CD4-positive, alpha-beta T cell treated with Interleukin-15 for 1 hour (primary cell): ENCODE results near the gene RNASE11.
A peak's percentile ranks its signal among the peaks of the same experiment; 100 is the strongest.
"Not testable (repeated sequence)": the region's sequence is repeated elsewhere in the genome, so short reads cannot be mapped to it uniquely, and the experiment has no call there.

ENCODE experiments used
- DNase-seq: peaks from one replicate; pipeline ENCODE4 v3.0.0-alpha.2; 2020

Gene RNASE11

DNA sequence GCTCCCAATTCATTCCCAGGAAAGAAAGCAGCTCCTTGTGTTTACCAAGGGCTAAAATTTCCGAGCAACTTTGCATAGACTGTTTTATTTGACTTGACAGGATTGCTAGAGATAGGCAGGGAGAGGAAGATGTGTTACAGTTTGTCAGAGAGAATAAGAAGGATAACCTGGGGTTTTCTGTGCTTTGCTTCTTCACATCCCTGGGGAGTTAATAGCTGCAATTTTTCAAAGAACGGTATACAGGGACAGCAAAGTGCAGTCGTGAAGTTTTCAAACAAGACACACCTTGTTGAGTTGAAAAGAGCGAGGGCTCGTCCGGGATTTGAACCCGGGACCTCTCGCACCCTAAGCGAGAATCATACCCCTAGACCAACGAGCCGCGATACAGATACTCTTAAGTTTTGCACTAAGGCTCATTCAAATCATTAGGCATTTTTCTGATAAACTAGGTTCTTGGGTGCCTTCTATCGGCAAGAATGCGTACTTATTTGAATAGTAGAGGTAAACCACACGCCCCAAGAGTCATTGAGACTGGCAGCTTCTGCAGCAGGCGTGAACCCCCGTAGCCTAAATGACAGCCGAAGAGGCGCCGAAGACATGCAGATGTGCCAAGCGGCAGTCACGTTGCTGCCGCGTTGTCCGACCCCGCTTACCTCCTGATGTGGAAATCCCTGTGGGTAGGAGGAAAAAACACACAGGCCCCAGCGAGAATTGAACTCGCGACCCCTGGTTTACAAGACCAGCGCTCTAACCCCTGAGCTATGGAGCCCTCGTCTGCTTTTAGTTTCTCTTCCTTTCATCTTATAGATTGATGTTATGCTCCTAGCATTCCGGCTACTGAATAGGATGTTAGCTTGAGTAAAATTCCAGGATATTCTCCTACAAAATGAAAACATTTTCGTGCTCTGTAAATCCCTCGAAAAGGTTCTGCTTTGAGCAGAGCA is 25.6 kb upstream of the RNASE11 start:
- peak; percentile 88 for DNase-seq

DNA sequence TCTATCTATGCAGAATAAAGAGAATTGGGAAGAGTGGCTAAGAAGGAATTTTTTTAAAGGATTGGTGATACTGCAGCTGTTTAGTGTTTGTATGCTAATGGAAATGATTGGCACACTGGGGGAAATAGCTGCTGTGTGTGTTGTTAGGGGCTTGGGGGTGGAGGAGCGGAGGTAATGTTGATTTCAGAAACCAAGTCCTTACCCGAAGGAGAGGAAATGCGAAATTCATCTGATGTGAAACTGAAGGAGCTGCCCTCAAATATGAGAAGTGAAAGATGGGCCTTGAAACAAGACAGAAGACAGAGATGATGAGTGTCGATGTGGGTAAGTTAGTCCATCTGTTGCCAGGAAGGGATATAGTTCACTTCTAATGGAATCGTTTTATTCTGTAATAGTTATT is 24.6 kb upstream of the RNASE11 start:
- DNase-seq = no peak

DNA sequence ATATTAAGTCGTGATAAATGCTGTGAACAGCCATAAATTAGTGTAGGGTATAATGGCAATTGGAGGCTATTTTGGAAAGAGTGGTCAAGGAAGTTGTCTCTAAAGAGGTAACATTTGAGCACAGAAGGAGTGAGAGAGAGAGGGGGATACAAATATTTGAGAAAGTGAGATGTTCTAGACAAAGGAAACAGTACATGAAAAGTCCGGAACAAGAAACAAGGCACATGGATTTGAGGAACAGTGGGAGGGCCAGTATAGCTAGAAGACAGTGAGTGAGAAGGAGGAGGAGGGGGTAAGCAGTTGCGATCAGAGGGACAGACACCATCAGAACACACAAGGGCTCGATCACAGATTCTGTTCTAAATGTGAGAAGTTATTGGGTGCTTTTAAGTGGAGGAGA is 23.5 kb upstream of the RNASE11 start:
- no peak for DNase-seq

DNA sequence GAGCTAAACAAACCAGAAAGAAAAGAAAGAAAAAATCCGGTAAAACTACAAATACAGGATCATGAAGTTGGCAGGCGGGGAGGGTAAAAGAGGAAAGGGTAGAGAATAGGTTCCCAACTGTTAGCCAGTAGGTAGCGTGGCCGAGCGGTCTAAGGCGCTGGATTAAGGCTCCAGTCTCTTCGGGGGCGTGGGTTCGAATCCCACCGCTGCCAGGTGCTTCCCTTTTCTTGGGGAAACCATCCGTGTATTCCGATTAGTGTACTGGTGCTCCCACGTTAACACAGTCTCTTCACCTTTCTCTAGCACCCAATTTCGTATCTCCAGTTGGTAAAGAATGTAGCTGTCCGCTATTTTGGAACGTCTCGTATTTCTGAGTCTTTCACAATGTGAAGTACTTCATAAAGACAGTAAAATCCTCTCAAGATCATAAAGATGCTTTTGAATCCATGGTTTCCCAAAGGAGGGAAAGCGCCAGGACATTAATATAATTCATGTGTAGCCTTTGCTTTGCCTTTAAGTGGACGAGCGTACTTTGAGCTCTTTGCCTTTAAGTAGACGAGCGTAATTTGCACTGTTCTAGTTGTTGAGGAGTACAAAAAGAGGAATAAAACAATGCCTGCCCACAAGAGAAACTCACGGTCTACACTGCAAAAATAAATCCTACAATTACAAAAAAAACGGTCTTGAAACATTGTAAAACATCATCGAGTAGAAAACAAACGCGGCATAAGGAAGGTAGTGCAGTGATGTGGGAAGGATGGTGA is 22.4 kb upstream of the RNASE11 start:
- peak; percentile 80 for DNase-seq

DNA sequence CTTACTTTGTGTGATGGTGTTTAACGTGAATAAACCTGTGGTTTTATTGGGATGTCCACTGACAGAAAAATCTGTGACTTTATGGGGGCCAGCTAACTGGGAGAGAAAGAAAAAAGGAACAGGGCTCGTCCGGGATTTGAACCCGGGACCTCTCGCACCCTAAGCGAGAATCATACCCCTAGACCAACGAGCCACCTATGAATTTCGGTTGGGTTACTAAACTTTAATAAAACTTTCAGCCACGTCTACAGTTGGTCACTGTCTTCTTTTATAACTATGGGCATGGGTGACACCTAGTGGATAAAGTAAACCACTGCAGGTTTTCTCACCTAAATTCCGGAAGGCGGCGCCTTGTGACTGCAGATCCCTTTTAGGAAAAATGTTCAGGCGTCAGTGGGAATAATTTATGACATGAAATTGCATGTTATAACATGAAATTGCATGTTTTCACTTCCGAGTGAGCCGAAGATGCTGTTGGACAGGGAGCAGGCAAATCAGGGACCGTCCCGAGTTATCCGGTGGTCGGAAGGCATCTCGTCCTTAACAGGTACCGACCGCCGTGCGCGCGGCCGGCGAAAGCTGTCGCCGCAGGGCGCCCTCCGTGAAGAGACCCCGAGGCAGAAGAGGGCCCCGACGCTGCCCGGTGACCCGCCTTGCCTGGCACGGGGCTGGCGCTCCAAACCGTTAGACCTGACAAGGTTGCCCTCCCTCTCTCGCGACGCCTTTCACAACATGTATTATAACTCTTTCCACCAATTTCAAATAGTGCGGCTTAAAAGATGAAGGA is 21.6 kb upstream of the RNASE11 start:
- DNase-seq = peak; percentile 69

DNA sequence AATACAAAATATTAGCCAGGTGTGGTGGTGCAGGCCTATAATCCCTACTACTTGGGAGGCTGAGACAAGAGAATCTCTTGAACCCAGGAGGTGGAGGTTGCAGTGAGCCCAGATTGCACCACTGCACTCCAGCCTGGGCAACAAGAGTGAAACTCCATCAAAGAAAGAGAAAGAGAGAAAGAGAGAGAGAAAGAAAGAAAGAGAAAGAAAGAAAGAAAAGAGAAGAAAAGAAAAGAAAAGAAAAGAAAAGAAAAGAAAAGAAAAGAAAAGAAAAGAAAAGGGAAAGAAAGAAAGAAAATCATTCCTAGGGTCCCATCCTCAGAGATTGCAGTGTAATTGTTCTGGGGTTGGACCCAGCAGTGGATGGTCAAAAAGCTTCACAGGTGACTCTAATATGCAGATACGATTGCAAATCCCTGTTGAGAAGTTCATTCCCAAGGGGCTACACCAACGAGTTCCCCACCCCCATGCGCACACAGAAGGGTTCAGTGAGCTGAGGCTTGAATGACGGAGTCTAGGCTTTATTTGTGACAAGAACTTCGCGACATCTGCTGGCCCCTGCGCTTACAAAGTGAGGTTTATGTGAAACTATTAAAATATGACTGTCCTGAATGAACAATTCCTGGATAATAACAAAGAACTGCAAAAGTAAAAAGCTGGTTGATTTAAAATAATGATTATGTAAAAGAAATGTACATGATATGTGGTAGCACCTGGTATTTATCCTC is 20.7 kb upstream of the RNASE11 start:
- DNase-seq = no peak

DNA sequence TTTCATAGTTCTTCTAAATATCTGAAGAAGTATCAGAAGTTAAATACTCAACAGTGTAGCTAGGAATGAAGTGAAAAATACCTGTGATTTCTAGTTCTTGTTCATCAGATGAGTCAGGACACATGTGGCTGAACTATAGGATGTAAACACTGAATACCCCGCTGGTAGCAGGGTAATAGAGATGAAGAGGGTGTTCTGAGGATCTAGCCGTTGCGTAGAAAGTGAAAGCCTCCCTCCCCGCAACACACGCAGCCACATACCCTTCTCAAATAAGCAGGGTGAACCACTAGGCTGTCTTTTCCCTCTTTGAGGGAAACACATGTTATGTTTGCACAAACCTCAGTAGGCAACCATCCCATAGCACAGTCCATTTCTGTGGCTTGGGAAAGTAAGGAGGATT is 19.8 kb upstream of the RNASE11 start:
- DNase-seq = no peak

DNA sequence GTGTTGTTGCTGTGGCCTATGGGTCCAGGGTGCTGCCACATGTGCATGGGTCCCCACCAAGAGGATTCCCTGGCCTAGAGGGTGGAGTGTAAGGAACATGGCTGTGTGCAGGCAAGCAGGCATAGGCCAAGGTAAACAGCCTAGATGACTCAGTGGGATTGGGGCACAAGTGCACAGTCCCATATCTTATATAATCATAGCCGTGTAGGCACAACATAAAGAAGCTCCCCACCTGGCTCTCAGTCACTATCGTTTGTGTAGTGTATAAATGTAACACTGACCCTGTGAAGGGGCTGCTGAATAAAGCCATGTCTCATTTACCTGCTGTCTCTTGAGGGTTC is 19.1 kb upstream of the RNASE11 start:
- no peak for DNase-seq

DNA sequence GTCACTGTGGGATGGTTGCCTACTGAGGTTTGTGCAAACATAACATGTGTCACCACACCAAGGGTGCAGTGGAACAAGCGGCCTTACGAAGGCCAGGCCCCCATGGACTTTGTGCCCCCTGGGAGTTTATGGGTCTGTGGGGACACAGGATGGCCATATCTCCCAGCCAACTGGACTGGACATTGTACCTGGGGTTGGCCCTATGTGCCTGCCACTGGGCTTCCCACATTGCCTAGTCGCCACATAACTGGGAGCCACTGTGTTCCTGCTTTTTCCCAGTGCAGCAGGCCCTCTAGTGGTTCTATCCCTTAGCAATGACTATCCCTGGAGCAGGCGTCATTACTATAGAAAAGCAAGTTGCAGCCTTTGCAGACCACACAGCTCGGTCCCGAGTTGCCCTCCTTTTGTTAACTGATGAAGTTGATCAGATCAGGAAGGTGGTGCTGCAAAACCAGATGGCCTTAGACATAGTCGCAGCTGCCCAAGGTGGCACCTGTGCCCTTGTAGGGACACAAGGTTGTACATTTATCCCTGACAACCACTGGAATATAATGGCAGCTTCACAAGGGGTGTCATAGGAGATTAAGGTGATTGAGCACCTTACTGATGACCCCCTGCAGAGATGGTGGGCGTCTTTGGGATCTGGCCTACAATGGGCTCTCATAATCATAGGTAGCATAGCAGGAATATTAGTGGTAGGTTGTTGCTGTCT is 18.5 kb upstream of the RNASE11 start:
- no peak for DNase-seq

DNA sequence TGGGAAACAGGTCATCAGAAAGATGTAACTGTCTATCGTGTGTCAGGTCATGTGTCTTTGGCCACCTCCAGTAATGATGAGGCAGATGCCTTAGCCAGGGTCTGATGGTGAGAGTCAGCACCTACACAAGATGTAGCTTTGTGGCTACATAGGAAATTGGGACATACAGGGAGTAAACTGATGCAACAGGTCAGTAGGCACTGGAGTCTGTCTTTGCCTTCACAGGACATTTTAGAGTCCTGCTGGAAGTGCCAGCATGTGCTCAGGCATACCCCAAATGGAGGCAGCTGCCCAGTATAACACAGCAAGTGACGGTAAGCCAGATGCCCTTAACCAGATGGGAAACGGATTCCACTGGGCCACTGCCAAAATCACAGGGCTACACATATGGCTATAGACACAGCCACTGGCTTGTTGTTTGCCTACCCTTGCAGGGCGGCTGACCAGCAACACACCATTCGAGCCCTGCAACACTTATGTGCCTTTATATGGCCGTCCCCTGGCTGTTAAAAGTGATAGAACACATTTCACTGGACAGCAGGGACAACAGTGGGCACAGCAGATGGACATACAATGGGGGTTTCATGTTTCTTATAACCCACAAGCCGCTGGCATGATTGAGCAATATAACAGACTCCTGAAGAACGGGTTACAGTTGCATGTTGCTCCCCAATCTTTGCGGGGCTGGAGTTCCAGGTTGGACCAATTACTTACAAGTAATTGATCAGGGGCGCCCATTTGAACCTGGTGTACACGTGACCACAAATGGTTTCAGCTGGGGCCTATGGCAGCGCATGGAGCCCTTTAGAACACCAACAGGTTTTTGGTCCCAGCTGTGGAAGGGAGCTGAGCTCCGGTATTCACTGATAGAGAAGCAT is 16.3 kb upstream of the RNASE11 start:
- DNase-seq = no peak

DNA sequence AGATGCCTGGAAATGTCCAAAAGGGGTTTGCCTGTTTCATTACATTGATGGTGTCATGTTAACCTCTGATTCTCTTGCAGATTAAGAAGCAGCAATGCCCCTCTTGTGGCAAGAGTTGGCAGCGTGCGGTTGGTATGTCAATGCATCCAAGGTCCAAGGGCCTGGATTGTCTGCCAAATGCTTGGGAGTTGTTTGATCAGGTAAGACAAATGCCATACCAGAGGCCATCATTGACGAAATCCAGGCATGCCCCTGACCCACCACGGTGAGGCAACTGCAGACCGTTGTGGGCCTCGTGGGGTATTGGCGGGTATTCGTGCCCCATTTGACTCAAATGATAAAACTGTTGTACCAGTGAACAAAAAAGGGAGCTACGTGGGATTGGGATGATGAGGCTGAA is 14.8 kb upstream of the RNASE11 start:
- no peak for DNase-seq

DNA sequence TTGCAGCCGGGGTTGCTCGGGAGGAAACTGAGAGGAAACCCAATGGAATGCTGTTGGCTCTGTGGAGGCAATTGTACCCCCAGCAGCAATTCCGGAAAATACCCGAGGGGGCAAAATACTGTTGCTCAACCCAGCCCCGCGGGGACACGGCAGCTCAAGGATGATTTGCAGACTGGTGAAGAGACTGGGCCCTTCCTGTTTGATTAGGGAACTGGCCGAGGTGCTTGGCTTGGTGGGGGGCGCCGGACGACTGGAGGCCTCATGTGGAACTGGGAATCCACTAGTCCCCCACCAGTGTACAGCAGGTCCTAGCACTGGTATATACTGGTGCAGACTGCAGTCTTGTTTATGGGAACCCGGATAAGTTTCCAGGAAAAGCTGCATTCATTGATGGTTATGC is 13.7 kb upstream of the RNASE11 start:
- no peak for DNase-seq

DNA sequence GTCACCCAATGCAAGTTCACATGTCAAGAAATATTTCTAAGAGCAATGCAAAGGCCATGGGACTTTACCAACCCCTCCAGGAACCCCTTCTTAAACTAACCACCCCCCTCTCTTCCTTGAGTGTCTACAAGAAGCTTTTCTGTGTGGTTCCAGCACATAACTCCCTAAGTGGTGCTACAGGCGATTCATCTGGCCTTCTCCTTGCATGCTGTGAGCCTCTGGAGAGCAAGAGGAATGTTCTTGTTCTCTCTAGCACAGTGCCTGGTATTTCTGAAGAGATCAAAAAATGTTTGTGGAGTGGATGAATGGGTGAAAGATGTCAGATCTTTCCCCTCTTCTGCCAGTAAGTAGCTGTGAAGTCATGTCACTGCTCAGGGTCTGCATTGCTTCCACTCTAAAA is 9.3 kb upstream of the RNASE11 start:
- no peak for DNase-seq

DNA sequence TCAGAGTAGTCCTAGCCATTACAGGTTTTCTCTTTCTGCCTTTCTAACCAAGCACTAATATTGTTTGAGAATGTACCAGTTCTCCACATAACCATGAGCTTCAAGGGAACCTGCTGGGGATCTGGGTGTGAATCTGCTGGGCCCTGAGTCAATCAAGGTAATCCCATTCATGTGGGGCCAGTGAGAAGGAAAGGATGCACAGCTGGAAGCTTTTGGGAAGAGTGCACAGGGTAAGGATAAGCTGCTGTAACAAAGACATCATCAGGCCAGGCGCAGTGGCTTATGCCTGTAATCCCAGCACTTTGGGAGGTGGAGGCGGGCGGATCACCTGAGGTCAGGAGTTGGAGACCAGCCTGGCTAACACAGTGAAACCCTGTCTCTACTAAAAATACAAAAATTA is 7.9 kb upstream of the RNASE11 start:
- DNase-seq = not testable (repeated sequence)

DNA sequence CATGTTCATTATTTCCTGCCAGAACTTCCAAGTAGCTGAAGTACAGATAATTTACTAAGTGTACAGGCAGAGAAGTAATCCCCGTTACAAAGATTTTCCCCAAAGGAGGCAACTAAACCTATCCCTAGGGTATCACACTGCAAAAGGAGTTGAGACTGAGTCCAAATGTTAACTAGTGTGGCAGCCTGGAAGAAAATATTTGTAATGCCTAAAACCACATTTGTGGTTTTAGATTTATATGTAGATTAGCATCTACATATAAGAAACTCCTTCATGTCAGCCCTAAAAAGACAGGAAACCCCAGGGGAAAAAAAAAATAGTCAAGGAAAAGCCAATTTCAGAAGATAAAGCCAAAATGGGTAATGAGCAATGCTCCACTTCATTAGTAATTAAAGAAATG is 4.8 kb upstream of the RNASE11 start:
- DNase-seq = no peak

DNA sequence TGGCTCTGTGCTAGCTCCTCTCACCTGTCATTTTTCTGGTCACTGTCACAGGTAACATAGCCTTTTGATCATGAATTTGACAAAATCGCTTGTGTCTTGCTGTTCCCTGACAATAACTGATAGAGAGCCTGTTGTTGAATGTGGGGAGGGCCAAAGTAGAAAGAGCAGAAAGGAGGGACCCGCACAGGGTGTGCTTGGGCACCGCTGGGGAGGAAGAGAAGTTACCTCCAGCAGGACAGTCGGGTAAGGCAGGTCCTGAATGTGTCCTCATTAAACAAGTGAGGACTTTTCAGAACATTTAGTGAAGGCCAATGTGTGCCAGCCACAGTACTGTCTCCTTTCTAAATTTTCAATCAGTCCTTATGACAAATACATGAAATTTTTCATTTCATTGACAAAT is 3.4 kb upstream of the RNASE11 start, which contains the start of gene RNASE12:
RNASE12 (minus strand) TSS at position 142 of the 400 bp plus-strand sequence. CDS start 653 bp downstream, outside the sequence.
- no peak for DNase-seq

DNA sequence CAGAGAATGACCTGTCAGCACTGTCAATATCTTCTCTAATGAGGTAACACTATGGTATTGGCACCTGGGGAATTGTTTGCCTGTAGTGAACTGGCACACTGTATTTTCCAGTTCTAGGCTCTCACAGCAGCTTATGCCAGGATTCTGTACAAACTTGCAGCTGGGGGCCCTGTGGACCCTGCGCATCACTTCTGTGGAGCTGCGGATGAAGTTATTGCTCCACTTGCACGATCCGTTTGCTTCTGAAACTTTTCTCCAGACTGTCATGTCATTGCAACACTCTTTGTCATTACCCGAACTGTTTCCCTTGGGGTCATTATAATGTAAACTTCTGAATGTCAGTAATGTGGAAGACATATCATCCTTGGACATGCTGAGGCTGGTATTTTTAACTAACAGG is 3.9 kb downstream of the RNASE11 start:
- no peak for DNase-seq

DNA sequence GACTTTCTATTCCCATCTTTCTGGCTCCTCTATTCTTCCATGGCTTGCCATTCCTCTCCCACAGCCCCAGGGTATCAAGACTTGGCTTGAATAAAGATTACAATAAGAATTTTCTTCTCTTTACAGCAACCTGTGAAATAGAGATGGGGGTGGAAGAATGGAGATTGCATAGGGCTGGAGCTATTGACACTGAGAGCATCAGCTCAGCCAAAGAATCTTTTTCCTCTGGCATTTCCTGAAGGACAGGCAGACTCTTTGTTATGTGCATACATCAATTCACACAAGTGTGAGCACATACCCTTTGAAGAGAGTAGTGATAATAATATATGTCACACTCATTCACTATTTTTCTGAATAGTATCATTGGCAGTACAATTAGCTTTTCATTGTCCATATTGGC is 4.7 kb downstream of the RNASE11 start:
- DNase-seq = no peak

DNA sequence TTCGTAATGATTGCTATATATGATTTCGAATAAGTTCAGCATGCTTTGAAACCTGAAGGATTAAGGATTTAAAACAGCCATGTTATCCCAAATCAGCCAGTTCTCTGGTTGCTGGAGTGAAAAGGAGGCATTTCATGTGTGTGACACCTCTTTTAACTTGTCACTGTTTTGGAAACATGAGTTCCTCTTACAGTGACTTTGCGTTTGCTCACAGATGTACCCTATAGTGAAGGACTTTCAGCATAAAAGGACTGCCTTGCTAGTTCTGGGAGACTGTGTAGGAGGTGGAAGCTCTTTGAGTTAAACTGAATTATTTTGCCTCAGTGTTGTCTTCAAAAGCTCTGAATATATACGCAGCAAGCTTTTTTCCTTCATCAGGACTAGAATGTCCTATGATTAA is 7.6 kb downstream of the RNASE11 start:
- no peak for DNase-seq

DNA sequence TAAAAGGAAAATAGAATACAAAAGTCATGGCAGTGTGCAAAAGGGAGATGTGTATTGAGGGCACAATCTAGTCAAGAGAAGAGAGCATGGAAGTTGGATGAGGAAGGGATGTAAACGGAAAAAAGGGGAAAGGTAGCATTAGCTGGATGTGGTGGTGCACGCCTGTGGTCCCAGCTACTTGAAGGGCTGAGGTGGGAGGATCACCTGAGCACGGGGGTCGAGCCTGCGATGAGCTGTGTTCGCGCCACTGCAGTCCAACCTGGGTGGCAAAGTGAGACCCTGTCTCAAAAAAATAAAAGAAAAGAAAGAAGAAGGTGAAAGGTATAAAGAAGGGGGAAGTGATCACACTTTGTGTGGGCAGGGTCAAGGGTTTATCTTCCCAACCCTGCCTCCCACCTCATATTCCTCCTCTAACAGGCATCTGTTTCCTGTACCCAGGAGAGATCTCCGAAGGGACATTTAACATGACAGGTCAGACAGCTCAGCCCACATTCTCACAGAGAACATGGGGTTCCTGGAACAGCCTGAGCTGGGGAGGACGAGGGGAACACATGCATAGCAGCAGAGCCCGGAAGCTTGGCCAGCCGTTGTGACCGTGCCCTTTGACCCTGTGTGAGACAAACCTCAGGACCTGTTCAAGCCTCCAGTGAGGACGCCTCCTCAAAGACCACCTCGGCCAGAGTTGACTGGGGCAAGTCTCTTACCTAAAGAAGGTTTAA is 8.9 kb downstream of the RNASE11 start:
- no peak for DNase-seq
